AG08396 (cell line): Measurements from ENCODE around the gene MRPL20.
"Not testable (repeated sequence)": the region's sequence is repeated elsewhere in the genome, so short reads cannot be mapped to it uniquely, and the experiment has no call there.

Source experiments
- DNase-seq: peaks from one replicate; pipeline ENCODE4 v3.0.0; 2012; ENCODE audit warnings: low spot score, mixed read lengths

MRPL20 gene

GRCh38 chr1:1407636-1408318 is 684 bp upstream of the MRPL20 start:
- DNase-seq, result peak; percentile 69

DNA sequence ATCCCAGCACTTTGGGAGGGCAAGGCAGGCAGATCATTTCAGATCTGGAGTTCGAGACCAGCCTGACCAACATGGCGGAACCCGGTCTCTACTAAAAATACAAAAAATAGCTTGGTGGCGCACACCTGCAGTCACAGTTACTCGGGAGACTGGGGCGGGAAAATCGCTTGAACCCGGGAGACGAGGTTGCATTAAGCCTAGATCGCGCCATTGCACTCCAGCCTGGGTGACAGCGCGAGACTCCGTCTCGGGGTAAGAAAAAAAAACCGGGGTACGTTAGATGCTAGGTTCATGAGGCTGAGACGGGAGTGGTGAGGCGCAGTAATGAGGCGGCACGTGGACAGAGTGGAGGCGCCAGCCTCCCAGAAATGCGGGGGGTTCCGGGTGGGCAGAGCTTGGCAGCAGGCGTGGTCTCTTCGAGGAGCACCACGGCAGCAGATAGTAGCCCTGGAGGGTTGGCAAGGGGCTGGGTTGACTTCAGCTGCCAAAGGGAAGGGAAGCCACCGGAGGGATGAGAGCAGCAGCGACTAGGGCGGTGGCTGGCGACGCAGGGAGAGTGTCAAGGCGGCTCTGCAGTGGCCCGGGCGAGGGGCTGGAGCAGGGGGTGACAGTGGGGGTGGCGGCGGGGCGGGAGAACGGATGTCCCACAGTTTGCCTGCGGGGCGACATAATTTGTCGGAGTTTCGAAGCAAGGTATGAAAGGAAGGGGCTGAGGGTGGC is 832 bp downstream of the MRPL20 start:
- DNase-seq, result no peak

- DNase-seq, result no peak
These were observed 3.4 kb downstream of the MRPL20 start for GRCh38 chr1:1403653-1404052.

- DNase-seq, result not testable (repeated sequence)
These were observed 4.1 kb downstream of the MRPL20 start for GRCh38 chr1:1402901-1403392.

GRCh38 chr1:1402072-1402900 is 4.8 kb downstream of the MRPL20 start:
- peak; percentile 72 for DNase-seq

DNA sequence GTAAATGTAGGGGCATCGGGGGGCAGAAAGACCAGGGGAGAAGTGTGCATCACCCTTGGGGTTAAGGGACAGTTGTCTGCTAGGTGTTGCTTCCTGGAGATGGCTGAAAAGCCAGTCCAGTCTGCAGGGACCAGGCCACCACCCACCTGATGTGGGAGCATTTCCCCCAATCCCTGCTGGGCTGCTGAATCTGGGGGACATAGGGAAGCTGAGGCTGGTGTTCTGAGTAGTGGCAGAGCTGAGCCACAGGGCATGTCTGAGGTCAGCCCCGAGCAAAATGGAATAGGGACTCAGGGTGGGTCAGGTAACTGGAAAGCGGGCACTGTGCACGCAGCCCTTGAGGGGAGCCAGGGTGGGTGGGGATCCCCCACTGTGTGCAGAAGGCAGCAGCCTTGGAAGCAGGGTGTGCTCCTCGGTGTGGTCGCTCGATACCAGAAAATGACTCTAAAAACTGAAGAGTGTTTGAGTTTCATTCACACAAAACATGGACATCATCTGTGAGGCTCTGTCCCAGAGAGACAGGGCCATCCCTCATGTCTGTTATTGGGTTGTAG is 5.6 kb downstream of the MRPL20 start:
- no peak for DNase-seq

- DNase-seq, result no peak
These were observed 6.3 kb downstream of the MRPL20 start for GRCh38 chr1:1400576-1401456.

DNA sequence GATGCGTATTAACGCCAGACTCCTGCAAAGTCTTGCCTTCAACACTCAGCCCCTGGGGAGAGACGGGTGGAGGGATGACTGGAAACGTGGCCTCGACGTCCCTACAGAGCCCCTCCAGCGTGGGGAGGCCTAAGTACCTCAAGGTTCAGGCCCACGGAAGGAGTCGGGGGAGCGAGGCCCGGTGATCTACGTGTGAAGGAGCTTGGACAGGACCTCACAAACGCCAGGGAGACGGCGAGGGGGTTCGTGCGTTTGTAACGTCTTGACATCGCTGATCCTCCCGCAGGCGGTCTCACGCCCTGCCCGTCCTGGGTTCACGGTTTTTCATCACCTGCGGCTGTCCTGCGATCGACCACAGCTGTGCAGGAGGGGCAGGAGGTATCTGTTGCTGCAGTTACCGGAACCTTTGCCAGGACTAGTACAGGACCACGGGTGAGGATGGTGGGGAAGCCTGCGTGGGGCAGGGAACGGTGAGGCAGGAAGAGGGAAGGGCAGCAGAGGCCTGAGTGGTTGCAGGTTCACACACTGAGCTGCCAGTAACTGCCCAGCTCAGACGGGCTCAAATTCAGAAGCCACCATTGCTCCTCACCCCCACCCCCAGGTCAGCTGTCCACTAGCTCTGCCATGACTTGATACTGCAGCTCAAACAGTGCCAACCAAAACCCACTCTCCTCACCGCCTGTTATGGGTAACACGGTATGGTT is 7.1 kb downstream of the MRPL20 start:
- peak; percentile 31 for DNase-seq

- peak; percentile 99 for DNase-seq
These were observed 7.8 kb downstream of the MRPL20 start, which contains the start of gene CCNL2 for GRCh38 chr1:1399187-1399871. CCNL2 (minus strand) TSS chr1:1399335; CDS start chr1:1399306, 29 bp downstream.

DNA sequence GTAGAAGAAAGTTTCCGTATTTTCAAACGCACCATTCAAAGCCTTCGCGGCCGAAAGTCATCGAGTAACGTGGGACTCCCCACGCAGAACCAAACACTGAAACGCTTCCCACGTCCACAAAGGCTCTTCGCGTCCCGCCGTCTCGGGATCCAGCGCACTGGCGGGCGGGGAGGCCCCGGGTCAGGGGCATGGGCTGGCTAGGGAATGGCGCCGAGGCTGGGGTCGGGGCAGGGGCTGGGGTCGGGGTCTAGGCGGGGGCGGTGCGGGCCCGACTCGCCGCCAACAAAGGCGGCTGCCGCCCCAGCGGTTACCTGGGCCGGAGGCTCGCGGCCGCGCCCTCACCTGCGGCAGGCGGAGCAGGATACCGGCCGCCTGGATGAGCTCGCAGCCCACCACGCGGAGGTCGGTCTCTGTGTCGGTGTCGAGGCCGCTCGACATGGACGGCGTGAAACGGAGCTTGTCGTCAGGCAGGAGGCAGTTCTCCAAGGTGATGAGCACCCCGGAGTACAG is 8.4 kb downstream of the MRPL20 start:
- no peak for DNase-seq

- DNase-seq, result no peak
These were observed 9.1 kb downstream of the MRPL20 start for GRCh38 chr1:1397839-1398523.

DNA sequence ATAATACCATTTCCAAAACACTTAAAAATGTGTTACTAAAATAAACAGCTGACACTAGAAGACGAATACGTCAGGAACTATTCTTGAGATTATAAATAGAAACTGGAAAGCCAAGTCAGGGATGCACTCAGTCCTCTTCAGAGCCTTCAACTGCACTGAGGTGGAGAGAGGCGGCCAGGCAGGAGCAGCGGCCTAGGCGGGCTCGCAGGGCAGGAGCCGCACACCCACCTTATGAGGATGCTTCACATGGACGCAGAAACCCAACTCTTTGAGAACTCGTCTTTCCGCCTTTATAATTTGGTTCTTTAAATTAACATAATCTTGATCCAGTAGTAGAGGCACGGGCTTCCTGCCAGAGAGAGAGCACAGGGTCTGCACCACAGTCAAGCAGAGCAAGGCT is 11.9 kb downstream of the MRPL20 start:
- DNase-seq, result no peak

DNA sequence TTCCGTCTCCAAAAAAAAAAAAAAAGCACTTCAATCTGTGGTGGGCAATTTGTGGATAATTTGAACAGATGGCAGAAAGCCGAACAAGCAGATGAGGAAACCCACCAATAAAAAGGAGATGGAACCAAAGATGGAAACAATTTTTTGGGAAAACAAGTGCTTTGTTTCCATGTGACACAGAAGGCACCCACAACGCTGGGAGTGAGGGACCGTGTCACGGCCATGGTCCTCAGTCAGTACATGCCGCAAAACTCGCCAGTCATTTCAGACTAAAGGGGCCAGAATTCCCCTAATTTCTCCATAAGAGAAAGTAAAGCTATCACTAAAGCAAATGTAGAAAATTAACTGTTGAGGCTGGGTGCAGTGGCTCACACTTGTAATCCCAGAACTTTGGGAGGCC is 13.0 kb downstream of the MRPL20 start:
- no peak for DNase-seq

GRCh38 chr1:1393428-1393827 is 13.7 kb downstream of the MRPL20 start:
- no peak for DNase-seq

DNA sequence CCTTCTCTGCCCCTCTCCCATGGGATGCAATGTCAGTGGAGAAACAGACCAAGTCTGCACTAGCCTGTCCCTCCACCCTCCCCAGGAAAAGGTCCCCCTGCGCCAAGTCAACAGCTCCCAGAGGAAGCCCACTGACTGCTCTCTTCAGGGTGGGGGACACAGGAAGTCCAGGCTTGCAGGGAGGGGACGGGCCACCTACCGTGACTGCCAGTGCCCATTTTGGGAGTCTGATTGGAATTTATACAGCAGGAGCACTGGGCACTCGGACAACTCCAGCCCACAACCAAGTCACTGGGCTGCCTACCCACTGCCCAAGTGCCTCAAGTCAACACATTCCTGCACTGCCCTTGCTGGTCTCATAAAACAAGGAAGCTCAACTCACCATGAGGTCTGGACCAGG is 14.1 kb downstream of the MRPL20 start:
- no peak for DNase-seq

DNA sequence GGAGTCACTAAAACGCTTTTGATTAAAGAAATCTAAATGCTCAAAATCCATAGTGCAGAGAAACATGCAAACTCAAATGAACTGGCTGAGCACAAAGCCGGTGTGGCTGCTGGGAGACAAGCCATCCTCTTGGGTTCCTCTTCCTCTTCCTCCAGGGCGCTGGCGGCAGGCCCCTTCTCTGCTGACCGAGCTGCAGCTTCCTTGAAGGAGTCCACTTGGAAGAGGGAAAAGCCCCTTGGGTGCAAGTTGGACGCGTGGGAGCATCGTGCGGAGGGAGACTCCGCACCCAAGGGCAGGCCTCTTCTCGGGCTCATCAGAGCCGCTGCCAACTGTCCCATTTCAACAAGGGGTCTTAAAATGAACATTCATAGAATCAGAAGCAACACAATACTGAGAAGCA is 15.9 kb downstream of the MRPL20 start:
- no peak for DNase-seq

DNA sequence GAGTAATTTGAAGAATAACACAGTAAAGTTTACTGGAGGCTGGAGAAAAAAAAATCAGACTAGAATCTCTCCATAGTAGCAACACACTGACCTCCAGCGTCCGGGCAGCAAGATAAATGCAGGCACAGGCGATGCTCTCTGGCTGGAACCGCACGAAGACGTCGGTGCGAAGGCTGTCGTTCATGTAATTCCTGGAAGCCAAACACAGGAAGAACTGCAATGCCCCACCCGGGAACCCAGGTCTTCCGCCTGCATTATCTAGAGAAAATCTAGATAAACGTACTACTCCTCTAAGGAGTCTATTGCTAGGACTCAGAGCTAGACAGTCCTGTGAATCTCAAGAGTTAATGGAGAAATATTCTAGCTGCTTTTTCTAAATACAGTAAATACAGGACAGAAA is 16.4 kb downstream of the MRPL20 start:
- DNase-seq, result no peak

GRCh38 chr1:1388078-1388472 is 19.0 kb downstream of the MRPL20 start:
- no peak for DNase-seq
